Measurements from ENCODE around the gene ACE2. TPM values are rescaled to one million over a fixed set of nuclear protein-coding genes. Genes with fewer than 3 reads are reported as not detected.

The ACE2 gene
- total RNA-seq, 4 donors from 2014 or later = 0.49 to 0.97 (median 0.85) TPM

DNA sequence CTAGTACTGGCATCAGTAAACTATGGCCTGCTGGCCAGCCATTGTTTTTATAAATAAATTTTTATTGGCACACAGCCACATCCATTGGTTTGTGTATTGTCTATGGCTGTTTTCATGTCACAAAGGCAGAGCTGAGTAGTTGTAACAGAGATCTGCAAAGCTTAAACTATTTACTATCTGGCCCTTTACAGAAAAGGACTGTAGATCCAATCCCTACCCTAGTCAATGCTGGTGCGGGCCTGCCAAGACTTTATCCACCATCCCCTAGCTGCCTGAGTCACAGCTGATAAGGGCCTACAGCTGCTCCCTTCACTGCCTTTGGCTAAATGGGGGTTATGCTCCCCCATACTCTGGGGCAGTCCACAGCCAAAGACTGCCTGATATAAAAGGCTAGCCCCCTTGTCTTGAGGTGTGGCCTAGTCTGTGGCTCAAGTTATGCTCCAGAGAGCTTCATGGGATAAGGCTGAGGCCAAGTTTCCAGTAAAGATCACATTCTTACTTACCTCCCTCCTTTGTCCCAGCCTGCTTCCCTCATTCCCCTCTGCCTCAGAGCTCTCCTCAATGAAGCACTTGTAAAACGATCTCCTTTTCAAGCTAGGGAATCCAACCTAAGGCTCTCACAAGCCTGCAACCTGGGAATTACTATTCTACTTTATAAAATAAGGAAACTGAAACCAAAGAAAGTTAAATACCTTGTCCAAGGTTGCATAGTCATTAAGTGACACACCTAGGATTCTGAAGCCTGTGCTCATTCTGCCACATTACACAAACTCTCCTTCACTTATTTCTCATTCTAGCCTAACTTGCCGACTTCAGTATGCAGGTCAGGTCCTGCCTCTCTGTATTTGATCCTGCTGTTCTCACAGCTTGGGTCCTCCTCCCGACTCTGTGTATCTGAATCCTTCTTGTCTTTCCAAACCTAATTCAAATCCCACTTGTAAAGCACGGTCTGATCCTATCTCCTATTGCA, 20.7 kb downstream of the ACE2 start:
- Histone ChIP-seq H3K27ac (no peak overlapping the region), H3K4me3 (no peak overlapping the region), H3K4me1 (no peaks in the 10 kb centered on the region), H3K9me3 (no peaks in the 10 kb centered on the region), H3K27me3 (no peaks in the 10 kb centered on the region), H3K36me3 (no peaks in the 10 kb centered on the region)
- TF ChIP-seq EP300 (IDR thresholded peaks at IDR 0.05) (no peak), POLR2A (IDR thresholded peaks at IDR 0.05) (no peak), POLR2AphosphoS5 (IDR thresholded peaks at IDR 0.05) (no peak)
- TF ChIP-seq, protein P1, sequence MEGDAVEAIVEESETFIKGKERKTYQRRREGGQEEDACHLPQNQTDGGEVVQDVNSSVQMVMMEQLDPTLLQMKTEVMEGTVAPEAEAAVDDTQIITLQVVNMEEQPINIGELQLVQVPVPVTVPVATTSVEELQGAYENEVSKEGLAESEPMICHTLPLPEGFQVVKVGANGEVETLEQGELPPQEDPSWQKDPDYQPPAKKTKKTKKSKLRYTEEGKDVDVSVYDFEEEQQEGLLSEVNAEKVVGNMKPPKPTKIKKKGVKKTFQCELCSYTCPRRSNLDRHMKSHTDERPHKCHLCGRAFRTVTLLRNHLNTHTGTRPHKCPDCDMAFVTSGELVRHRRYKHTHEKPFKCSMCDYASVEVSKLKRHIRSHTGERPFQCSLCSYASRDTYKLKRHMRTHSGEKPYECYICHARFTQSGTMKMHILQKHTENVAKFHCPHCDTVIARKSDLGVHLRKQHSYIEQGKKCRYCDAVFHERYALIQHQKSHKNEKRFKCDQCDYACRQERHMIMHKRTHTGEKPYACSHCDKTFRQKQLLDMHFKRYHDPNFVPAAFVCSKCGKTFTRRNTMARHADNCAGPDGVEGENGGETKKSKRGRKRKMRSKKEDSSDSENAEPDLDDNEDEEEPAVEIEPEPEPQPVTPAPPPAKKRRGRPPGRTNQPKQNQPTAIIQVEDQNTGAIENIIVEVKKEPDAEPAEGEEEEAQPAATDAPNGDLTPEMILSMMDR (IDR thresholded peaks at IDR 0.05) = no peak
- 53% methylated on average over 5 of the region's 5 CpGs for WGBS
- no peak for DNase-seq (ENCODE audit: low spot score in 2 of 2)

DNA sequence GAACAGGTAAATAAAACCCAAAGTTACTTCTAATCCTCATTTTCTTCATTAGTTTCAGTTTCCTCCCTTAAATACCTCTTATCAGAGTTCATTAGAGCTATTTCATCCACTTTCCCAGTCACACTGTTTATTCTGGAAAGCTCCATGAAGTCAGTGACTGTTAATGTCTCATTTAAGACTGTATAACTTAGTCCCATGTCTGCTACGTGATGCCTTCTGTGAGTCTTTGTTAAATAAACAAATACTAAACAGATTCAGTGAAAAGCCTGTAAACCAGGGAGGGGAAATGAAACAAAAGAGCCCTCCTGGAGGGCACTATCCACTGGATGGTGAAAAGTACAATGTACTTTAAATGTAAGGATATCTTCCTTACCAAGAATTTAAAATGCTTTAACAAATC, 24.7 kb downstream of the ACE2 start:
- WGBS = 39% methylated on average over 1 of the region's 1 CpG
- Histone ChIP-seq H3K4me1 (no peaks in the 10 kb centered on the region), H3K36me3 (no peaks in the 10 kb centered on the region), H3K27me3 (no peaks in the 10 kb centered on the region), H3K4me3 (no peak overlapping the region), H3K9me3 (no peaks in the 10 kb centered on the region), H3K27ac (no peak overlapping the region)
- TF ChIP-seq, protein P1 (IDR thresholded peaks at IDR 0.05) = no peak
- no peak for TF ChIP-seq POLR2AphosphoS5 (IDR thresholded peaks at IDR 0.05)
- TF ChIP-seq EP300 (IDR thresholded peaks at IDR 0.05) = no peak
- no peak for TF ChIP-seq POLR2A (IDR thresholded peaks at IDR 0.05)
- no peak for DNase-seq (ENCODE audit: low spot score in 2 of 2)

DNA sequence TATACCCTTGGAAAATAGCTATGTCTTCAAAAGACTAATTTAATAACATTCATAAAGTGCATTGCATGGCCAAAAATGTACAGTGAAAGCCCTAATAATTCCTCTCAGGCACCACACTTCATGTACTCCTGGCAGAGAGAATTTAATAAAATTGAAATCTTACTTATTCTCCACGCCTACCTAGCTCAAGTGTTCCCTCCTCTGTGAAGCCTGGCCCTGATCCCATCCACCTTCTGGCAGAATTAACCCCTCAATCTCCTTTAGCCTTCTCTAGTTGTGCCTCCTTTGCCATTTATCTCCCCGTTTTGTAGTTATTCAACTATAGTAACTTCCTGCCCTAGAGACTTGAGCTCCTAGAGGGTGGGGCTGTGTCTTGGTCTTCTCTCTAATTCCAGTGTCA, 26.7 kb downstream of the ACE2 start:
- 23% methylated on average over 2 of the region's 2 CpGs for WGBS
- Histone ChIP-seq H3K27ac (no peak overlapping the region), H3K4me1 (no peaks in the 10 kb centered on the region), H3K27me3 (no peaks in the 10 kb centered on the region), H3K4me3 (no peak overlapping the region), H3K9me3 (no peaks in the 10 kb centered on the region), H3K36me3 (no peaks in the 10 kb centered on the region)
- DNase-seq (ENCODE audit: low spot score in 2 of 2) = no peak
- TF ChIP-seq EP300 (IDR thresholded peaks at IDR 0.05) = no peak
- TF ChIP-seq, protein P1 (IDR thresholded peaks at IDR 0.05) = no peak
- TF ChIP-seq POLR2AphosphoS5 (IDR thresholded peaks at IDR 0.05) = no peak
- no peak for TF ChIP-seq POLR2A (IDR thresholded peaks at IDR 0.05)

DNA sequence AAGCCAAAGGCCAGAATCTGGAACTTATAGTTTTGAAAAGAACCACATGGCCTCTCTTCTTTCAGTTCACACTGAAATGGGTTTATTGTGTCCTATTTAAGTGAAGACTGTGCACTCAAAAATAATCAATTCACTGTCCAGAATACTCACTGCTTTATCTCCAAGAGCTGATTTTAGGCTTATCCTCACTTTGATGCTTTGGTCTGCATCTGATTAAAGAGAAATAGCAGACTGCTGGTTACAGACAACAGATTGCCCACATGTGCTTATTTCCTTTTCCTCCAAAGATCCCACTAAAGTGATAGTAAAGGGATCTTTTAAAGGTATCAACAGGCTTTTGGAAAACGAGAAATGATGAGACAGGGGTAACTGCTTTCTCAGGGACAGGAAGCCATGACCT, 30.6 kb downstream of the ACE2 start:
- Histone ChIP-seq H3K27ac (no peak overlapping the region), H3K4me3 (no peak overlapping the region), H3K9me3 (no peaks in the 10 kb centered on the region), H3K36me3 (no peaks in the 10 kb centered on the region), H3K27me3 (no peaks in the 10 kb centered on the region), H3K4me1 (no peaks in the 10 kb centered on the region)
- TF ChIP-seq EP300 (IDR thresholded peaks at IDR 0.05) = no peak
- TF ChIP-seq POLR2A (IDR thresholded peaks at IDR 0.05) = no peak
- no peak for TF ChIP-seq POLR2AphosphoS5 (IDR thresholded peaks at IDR 0.05)
- TF ChIP-seq, protein P1 (IDR thresholded peaks at IDR 0.05) = no peak
- 14% methylated on average over 1 of the region's 1 CpG for WGBS
- no peak for DNase-seq (ENCODE audit: low spot score in 2 of 2)

DNA sequence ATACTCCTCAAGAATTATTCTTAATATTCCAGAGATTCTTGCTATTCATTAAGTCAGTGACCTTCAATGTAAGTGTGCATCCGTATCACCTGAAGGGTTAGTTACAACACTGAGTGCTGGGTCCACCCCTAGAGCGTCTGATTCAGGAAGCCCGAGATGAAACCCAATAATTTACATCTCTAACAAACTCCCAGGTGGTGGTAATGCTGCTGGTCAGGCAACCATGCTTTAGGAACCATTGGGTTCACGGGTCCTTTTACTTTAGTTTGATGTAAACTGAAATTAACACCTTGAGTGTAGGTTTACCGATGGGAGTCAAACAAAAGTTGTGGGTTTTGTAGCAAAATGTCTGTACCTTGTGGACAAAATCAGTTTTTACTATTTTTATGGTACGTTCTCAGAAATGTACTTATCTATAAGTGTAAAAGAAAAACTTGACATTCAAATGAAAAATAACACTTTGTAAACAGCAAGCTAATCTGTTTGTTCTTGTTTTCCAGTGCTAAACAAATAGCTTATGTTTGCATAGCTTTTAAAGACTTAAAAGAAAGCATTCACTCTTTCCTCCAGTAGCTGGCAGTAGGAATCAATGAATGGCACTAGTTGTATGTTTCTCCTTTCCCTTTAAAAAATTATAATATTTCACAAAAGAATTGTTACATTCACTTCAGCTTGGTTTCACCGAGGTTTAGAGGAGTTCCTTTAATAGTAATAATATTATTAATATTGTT, 32.7 kb downstream of the ACE2 start:
- no peak overlapping the region for H3K4me3 ChIP-seq
- TF ChIP-seq POLR2A (IDR thresholded peaks at IDR 0.05) (no peak), POLR2AphosphoS5 (IDR thresholded peaks at IDR 0.05) (no peak), EP300 (IDR thresholded peaks at IDR 0.05) (no peak)
- TF ChIP-seq, protein P1 (IDR thresholded peaks at IDR 0.05) = no peak
- H3K9me3 ChIP-seq = no peaks in the 10 kb centered on the region
- no peaks in the 10 kb centered on the region for H3K4me1 ChIP-seq
- no peaks in the 10 kb centered on the region for H3K27me3 ChIP-seq
- H3K36me3 ChIP-seq = no peaks in the 10 kb centered on the region
- no peak for DNase-seq (ENCODE audit: low spot score in 2 of 2)
- H3K27ac ChIP-seq = no peak overlapping the region
- WGBS = 47% methylated on average over 7 of the region's 7 CpGs

Data from suprapubic skin (tissue), 4 donors.